Lower leg skin (tissue), 3 donors: ENCODE measurements around the gene JADE3.

ENCODE experiments used
- CTCF ChIP-seq, 3 donors: fragments of 450-650 bp; IDR thresholded peaks; one replicate each; pipeline ENCODE4 v1.5.1; 2016; ENCODE audit warnings: antibody characterized with exemption in 3 of 3, mild to moderate bottlenecking in 3 of 3, moderate library complexity in 2 of 3
- POLR2A ChIP-seq, 2 donors: fragments of 450-650 bp; IDR thresholded peaks; one replicate each; pipeline ENCODE4 v1.6.1; 2016 to 2017; ENCODE audit warnings: antibody characterized with exemption in 2 of 2, mild to moderate bottlenecking in 1 of 2, moderate library complexity in 1 of 2

GRCh38 chrX:46864606-46865005 is 47.6 kb upstream of the JADE3 start:
- TF ChIP-seq CTCF (IDR thresholded peaks at IDR 0.05) (no peak), POLR2A (IDR thresholded peaks at IDR 0.05) (no peak)
